ENCODE measurements around the gene DPYSL4.

DPYSL4 gene

GRCh38 chr10:132223156-132223590 is 36.4 kb downstream of the DPYSL4 start:
- Mint-ChIP-seq H3K4me3 (no peak overlapping the region), H3K27me3 (ENCODE audit: low read depth) (no peaks in the 10 kb centered on the region), H3K27ac (no peak overlapping the region), H3K36me3 (ENCODE audit: low read depth) (no peaks in the 10 kb centered on the region), H3K4me1 (ENCODE audit: low read depth) (peaks cover 1% of the 10 kb centered on the region), H3K9me3 (peaks cover 4% of the 10 kb centered on the region)

GRCh38 chr10:132223611-132224342 is 37.0 kb downstream of the DPYSL4 start:
- peaks cover 1% of the 10 kb centered on the region for H3K4me1 Mint-ChIP-seq (ENCODE audit: low read depth)
- H3K4me3 Mint-ChIP-seq = no peak overlapping the region
- no peaks in the 10 kb centered on the region for H3K36me3 Mint-ChIP-seq (ENCODE audit: low read depth)
- no peaks in the 10 kb centered on the region for H3K27me3 Mint-ChIP-seq (ENCODE audit: low read depth)
- H3K27ac Mint-ChIP-seq = no peak overlapping the region
- peaks cover under 1% of the 10 kb centered on the region for H3K9me3 Mint-ChIP-seq

- peaks cover 3% of the 10 kb centered on the region for H3K4me1 Mint-ChIP-seq (ENCODE audit: low read depth)
- H3K36me3 Mint-ChIP-seq (ENCODE audit: low read depth) = no peaks in the 10 kb centered on the region
- no peak overlapping the region for H3K4me3 Mint-ChIP-seq
- no peak overlapping the region for H3K27ac Mint-ChIP-seq
- H3K9me3 Mint-ChIP-seq = no peaks in the 10 kb centered on the region
- H3K27me3 Mint-ChIP-seq (ENCODE audit: low read depth) = no peaks in the 10 kb centered on the region
Observed at GRCh38 chr10:132224343-132225072, 37.8 kb downstream of the DPYSL4 start.

- Mint-ChIP-seq H3K9me3 (no peaks in the 10 kb centered on the region), H3K36me3 (ENCODE audit: low read depth) (no peaks in the 10 kb centered on the region), H3K27ac (no peak overlapping the region), H3K27me3 (ENCODE audit: low read depth) (no peaks in the 10 kb centered on the region), H3K4me3 (no peak overlapping the region), H3K4me1 (ENCODE audit: low read depth) (peaks cover 7% of the 10 kb centered on the region)
Observed at GRCh38 chr10:132225073-132225848, 38.5 kb downstream of the DPYSL4 start.

- Mint-ChIP-seq H3K27me3 (ENCODE audit: low read depth) (no peaks in the 10 kb centered on the region), H3K27ac (no peak overlapping the region), H3K4me3 (no peak overlapping the region), H3K9me3 (no peaks in the 10 kb centered on the region), H3K4me1 (ENCODE audit: low read depth) (peaks cover 9% of the 10 kb centered on the region), H3K36me3 (ENCODE audit: low read depth) (no peaks in the 10 kb centered on the region)
Observed at GRCh38 chr10:132225849-132226205, 39.1 kb downstream of the DPYSL4 start.

GRCh38 chr10:132226586-132227405 is 40.0 kb downstream of the DPYSL4 start:
- no peaks in the 10 kb centered on the region for H3K27me3 Mint-ChIP-seq (ENCODE audit: low read depth)
- H3K4me1 Mint-ChIP-seq (ENCODE audit: low read depth) = peaks cover 15% of the 10 kb centered on the region
- H3K4me3 Mint-ChIP-seq = no peak overlapping the region
- no peak overlapping the region for H3K27ac Mint-ChIP-seq
- no peaks in the 10 kb centered on the region for H3K9me3 Mint-ChIP-seq
- no peaks in the 10 kb centered on the region for H3K36me3 Mint-ChIP-seq (ENCODE audit: low read depth)

- no peaks in the 10 kb centered on the region for H3K9me3 Mint-ChIP-seq
- H3K27me3 Mint-ChIP-seq (ENCODE audit: low read depth) = no peaks in the 10 kb centered on the region
- no peak overlapping the region for H3K4me3 Mint-ChIP-seq
- peaks cover 25% of the 10 kb centered on the region for H3K4me1 Mint-ChIP-seq (ENCODE audit: low read depth)
- H3K36me3 Mint-ChIP-seq (ENCODE audit: low read depth) = no peaks in the 10 kb centered on the region
- no peak overlapping the region for H3K27ac Mint-ChIP-seq
Observed at GRCh38 chr10:132227851-132228390, 41.2 kb downstream of the DPYSL4 start.

- H3K4me1 Mint-ChIP-seq (ENCODE audit: low read depth) = peaks cover 27% of the 10 kb centered on the region
- no peak overlapping the region for H3K27ac Mint-ChIP-seq
- H3K4me3 Mint-ChIP-seq = no peak overlapping the region
- H3K27me3 Mint-ChIP-seq (ENCODE audit: low read depth) = no peaks in the 10 kb centered on the region
- no peaks in the 10 kb centered on the region for H3K36me3 Mint-ChIP-seq (ENCODE audit: low read depth)
- H3K9me3 Mint-ChIP-seq = no peaks in the 10 kb centered on the region
Observed at GRCh38 chr10:132228616-132229015, 41.9 kb downstream of the DPYSL4 start.

GRCh38 chr10:132229096-132229495 is 42.3 kb downstream of the DPYSL4 start:
- no peak overlapping the region for H3K27ac Mint-ChIP-seq
- no peak overlapping the region for H3K4me3 Mint-ChIP-seq
- H3K27me3 Mint-ChIP-seq (ENCODE audit: low read depth) = no peaks in the 10 kb centered on the region
- H3K36me3 Mint-ChIP-seq (ENCODE audit: low read depth) = no peaks in the 10 kb centered on the region
- peaks cover 27% of the 10 kb centered on the region for H3K4me1 Mint-ChIP-seq (ENCODE audit: low read depth)
- no peaks in the 10 kb centered on the region for H3K9me3 Mint-ChIP-seq

GRCh38 chr10:132229834-132230556 is 43.2 kb downstream of the DPYSL4 start:
- peak overlapping the region; percentile 73 for H3K4me3 Mint-ChIP-seq
- peaks cover 27% of the 10 kb centered on the region for H3K4me1 Mint-ChIP-seq (ENCODE audit: low read depth)
- H3K36me3 Mint-ChIP-seq (ENCODE audit: low read depth) = no peaks in the 10 kb centered on the region
- peak overlapping the region; percentile 94 for H3K27ac Mint-ChIP-seq
- no peaks in the 10 kb centered on the region for H3K27me3 Mint-ChIP-seq (ENCODE audit: low read depth)
- H3K9me3 Mint-ChIP-seq = no peaks in the 10 kb centered on the region

- Mint-ChIP-seq H3K4me3 (peak overlapping the region; percentile 73), H3K9me3 (no peaks in the 10 kb centered on the region), H3K36me3 (ENCODE audit: low read depth) (no peaks in the 10 kb centered on the region), H3K4me1 (ENCODE audit: low read depth) (peaks cover 27% of the 10 kb centered on the region), H3K27me3 (ENCODE audit: low read depth) (no peaks in the 10 kb centered on the region), H3K27ac (peak overlapping the region; percentile 59)
Observed at GRCh38 chr10:132230557-132231210, 43.9 kb downstream of the DPYSL4 start.

- Mint-ChIP-seq H3K36me3 (ENCODE audit: low read depth) (no peaks in the 10 kb centered on the region), H3K4me3 (no peak overlapping the region), H3K27me3 (ENCODE audit: low read depth) (no peaks in the 10 kb centered on the region), H3K27ac (no peak overlapping the region), H3K9me3 (no peaks in the 10 kb centered on the region), H3K4me1 (ENCODE audit: low read depth) (peaks cover 27% of the 10 kb centered on the region)
Observed at GRCh38 chr10:132231656-132232022, 44.9 kb downstream of the DPYSL4 start.
